Bronchial epithelial cell (primary cell): ENCODE measurements around the gene NR0B1. TPM values are rescaled to one million over a fixed set of nuclear protein-coding genes. Genes with fewer than 3 reads are reported as not detected.
A peak's percentile ranks its signal among the peaks of the same experiment; 100 is the strongest.

Experiments
- DNase-seq: peaks from one replicate; pipeline ENCODE4 v3.0.0-alpha.2; 2010; ENCODE audit warnings: low read depth
- FAIRE-seq: peaks from 2 replicates; lab custom pipeline; 2011; peaks lifted over from hg19 to GRCh38; lab: Jason Lieb, UNC
- H3K27me3 ChIP-seq: 2 replicates; pipeline ENCODE4 v1.5.1; 2011; ENCODE audit warnings: low read length; ENCODE audit not compliant: control insufficient read depth, insufficient read depth
- H3K36me3 ChIP-seq: 2 replicates; pipeline ENCODE4 v1.5.1; 2011; ENCODE audit warnings: low read length; ENCODE audit not compliant: control insufficient read depth, insufficient read depth
- H3K4me3 ChIP-seq: 2 replicates; pipeline ENCODE4 v1.5.1; 2011; ENCODE audit warnings: mild to moderate bottlenecking, low read depth, low read length, control low read depth
- total RNA-seq: library from RNA; depleted of rRNA; stranded (reverse); fragments of >200 nt; gene quantifications from 2 replicates; pipeline ENCODE4 v1.2.1, GENCODE V29; 2014
- TF ChIP-seq, protein P1 (sequence below): IDR thresholded peaks from 2 replicates; pipeline ENCODE4 v1.5.1; 2011; ENCODE audit warnings: mild to moderate bottlenecking, moderate library complexity, low read length, control low read depth, inconsistent platforms; ENCODE audit not compliant: insufficient read depth, severe bottlenecking

NR0B1 gene
- total RNA-seq, 1 donor from 2014 or later, result 0.26 TPM

DNA sequence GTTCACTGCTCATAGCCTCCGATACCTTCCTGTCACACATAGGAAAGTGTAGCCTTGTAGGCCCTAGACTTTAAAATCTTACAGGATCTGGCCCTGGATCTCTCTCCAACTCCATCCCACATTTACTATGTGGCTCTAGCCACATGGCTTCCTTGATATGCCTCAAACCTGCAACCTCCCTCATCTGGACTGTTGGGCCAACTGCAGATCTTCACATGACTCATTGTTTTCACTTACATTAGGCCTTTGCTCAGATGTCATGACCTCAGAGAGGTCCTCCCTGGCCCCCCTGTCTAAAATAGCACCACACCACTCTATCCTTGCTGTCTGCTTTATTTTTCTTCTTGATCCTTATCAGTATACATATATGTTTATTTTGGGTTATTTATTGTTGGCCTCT is 8.1 kb upstream of the NR0B1 start:
- DNase-seq, result no peak
- Histone ChIP-seq H3K4me3 (no peak overlapping the region), H3K36me3 (no peaks in the 10 kb centered on the region), H3K27me3 (no peaks in the 10 kb centered on the region)
- TF ChIP-seq, protein P1, sequence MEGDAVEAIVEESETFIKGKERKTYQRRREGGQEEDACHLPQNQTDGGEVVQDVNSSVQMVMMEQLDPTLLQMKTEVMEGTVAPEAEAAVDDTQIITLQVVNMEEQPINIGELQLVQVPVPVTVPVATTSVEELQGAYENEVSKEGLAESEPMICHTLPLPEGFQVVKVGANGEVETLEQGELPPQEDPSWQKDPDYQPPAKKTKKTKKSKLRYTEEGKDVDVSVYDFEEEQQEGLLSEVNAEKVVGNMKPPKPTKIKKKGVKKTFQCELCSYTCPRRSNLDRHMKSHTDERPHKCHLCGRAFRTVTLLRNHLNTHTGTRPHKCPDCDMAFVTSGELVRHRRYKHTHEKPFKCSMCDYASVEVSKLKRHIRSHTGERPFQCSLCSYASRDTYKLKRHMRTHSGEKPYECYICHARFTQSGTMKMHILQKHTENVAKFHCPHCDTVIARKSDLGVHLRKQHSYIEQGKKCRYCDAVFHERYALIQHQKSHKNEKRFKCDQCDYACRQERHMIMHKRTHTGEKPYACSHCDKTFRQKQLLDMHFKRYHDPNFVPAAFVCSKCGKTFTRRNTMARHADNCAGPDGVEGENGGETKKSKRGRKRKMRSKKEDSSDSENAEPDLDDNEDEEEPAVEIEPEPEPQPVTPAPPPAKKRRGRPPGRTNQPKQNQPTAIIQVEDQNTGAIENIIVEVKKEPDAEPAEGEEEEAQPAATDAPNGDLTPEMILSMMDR, result no peak
- FAIRE-seq, result no peak

DNA sequence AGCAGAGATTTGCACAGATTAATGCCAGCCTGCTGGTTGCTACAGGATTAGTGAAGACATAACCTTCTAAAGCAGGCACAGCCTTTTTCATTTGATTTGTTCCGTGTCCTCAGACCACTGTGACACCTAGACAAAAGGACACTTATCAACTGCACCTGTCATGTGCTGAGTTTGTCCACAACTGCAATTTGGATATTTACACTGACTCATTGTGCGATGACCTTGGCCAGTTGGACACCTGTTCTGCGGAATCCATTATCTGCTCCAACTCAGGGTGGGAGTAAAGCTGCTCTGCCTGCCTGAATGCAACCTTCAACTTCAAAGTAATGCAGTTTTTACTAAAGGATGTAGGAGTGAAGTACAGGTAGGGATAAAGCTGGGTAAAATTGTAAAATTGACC is 4.1 kb upstream of the NR0B1 start:
- TF ChIP-seq, protein P1, result no peak
- no peak for FAIRE-seq
- no peak for DNase-seq

DNA sequence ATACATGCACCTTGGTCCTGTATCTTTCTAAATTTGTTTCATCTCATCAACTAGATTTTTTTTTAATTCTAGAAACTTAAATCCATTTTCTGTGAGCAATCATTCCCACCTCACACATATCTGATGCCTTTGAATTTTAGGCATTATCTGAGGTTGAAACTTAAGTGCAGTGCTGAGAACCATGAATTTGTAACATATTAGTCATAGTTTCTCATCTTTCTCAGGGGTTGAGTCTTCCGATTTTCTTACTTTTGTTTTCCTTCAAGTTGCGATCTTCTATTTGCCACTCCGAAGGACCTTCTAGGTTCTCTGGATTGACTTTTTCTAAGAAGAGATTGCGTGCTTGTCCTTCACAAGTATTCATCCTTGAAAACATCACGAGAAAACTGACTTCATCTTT is 3.7 kb upstream of the NR0B1 start:
- Histone ChIP-seq H3K4me3 (no peak overlapping the region), H3K27me3 (peaks cover 8% of the 10 kb centered on the region), H3K36me3 (no peaks in the 10 kb centered on the region)
- DNase-seq, result no peak
- TF ChIP-seq, protein P1, result no peak
- no peak for FAIRE-seq

More for the DNA sequence above, 4.1 kb upstream of the NR0B1 start:
- Histone ChIP-seq H3K36me3 (no peaks in the 10 kb centered on the region), H3K4me3 (no peak overlapping the region), H3K27me3 (peaks cover 7% of the 10 kb centered on the region)

DNA sequence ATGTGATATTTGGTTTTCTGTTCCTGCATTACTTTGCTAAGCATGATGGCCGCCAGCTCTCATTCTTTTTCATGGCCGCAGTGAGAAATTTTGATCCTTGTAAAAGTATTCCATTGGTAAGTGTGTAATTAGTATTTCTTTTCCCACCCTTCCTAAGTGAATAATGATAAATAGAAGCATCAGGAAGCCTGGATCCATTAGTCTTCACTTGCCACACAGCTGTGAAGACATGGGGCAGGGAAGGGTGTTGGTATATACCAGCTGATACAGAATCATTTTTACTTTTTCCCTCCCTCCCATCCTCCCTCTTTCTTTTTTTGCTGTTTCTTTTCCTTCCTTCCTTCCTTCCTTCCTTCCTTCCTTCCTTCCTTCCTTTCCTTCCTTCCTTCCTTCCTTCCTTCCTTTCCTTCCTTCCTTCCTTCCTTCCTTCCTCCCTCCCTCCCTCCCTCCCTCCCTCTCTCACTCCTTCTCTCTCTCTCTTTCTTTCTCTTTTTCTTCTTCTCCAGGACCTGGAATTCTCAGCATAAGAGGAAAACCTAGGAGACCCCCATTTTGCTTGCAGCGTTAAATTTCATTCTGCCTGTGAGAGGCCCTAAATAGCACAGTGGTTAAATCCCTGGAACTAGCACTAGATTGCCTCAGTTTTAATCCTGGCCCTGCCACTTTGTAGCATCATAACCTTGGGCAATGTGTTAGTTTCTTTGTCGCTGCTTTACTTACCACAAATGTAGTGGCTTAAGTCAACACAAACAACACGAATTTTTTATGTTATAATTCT is 1.4 kb upstream of the NR0B1 start:
- DNase-seq (no peak), FAIRE-seq (no peak)
- Histone ChIP-seq H3K27me3 (peaks cover 8% of the 10 kb centered on the region), H3K36me3 (no peaks in the 10 kb centered on the region), H3K4me3 (no peak overlapping the region)
- TF ChIP-seq, protein P1, result no peak

DNA sequence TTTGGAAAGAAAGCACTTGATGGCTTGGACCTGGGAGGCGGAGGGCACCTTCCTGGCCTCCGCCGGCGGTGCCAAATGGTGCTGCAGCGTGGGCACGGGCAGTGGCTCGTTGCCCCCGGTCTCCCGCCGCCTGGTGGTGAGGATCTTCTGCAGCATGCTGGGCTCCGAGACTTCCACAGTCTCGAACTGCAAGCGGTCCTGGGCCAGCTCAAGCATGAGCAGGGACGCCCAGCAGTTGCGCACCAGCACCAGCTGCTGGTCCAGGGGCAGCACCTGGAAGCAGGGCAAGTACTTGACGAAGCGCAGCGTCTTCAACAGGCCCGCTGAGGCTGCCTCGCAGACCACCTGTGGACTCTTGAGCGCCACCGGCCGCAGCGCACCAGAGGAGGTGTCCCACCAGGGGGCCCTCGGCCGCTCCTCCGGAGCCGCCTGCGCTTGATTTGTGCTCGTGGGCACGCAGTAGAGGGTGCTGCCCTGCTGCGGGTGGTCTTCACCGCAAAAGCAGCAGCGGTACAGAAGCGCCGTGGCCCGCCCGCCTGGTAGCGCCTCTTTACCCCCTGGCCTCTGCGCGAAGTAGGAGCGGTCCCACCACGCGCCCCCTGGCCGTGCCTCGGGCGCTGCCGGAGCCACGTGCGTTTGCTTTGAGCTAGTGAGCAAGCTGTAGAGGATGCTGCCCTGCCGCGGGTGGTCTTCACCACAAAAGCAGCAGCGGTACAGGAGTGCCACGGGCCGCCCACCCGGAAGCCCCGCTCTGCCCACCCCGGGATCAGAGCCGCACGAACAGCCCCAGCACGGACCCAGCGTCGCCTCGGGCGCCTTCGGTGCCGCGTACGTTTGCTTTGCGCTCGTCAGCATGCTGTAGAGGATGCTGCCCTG is 689 bp downstream of the NR0B1 start:
- Histone ChIP-seq H3K4me3 (peak overlapping the region; percentile 19), H3K27me3 (peaks cover 8% of the 10 kb centered on the region), H3K36me3 (no peaks in the 10 kb centered on the region)
- DNase-seq (no peak), FAIRE-seq (no peak)
- TF ChIP-seq, protein P1, result peak; percentile 16
